ENCODE measurements around the gene PVALB. TPM values are rescaled to one million over a fixed set of nuclear protein-coding genes. Genes with fewer than 3 reads are reported as not detected.

The PVALB gene
- total and polyA plus RNA-seq, 2 of the 4 experiments (the other 2 are of a cell fraction) = not detected

DNA sequence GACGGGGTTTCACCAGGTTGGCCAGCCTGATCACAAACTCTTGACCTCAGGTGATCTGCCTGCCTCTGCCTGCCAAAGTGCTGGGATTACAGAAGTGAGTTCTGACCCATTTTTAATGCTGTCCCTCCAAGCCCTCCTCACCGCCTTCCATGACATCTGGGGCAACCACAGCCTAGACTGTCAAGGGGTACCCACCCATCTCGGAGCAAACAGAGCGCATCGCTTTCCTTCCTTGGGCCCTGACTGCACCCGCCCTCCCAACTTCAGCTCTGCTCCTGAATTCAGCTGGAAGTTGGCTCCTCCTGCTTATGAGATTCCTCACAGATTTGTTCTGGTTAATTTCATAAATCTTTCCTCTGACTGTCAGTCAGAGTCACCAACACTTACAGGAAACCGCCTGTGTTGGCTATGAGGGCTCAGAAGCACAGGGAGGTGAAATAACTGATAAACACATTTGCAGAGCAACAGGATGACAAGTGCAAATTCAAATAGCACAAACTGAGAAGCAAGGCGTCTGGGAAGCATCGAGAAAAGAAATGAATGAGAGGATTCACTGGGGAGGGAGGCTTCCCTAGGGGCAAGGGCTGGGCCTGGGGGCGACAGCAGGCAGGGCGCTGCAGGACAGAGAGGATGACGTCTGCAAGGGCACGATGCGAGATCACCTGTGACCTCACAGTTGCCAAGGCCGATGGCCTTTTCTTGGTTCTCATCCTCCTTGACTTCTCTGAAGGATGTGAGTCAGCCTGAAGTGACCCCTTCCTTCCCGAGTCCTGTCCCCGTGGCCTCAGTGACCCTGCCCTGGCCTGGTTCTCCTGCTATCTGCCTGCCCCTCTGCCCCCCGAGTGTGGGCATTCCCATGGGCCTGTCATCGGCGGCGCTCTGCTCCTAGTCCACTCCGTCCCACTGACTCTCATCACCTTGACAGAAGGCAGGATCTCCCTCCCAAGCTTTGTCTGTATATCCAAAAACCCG lies 47.0 kb downstream of the PVALB start (continued):
- no peak for TF ChIP-seq NFE2L2 (IDR thresholded peaks at IDR 0.05; ENCODE audit: low read depth, low read length)

DNA sequence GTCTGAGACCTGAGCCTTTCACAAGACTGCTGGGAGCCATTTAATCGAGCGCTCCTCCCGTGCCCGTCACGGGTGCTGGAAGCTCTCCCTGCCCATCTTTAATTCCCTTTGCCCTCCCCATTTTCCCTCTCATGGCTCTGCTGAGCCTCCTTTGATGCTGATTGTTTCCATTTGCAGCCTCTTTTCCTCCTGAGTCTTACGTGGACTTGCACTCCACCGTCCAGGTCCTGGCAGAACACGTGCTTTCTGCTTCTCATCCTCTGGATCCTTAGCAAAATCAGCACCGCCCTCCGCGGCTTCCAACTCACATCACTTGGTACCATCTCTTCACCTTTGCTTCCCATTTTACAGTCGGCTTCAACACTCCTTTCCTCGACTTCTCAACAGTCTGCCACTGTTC lies 48.2 kb downstream of the PVALB start:
- H3K14ac ChIP-seq (replicated peaks; ENCODE audit: low read depth, low read length) = no peak overlapping the region
- H4K8ac ChIP-seq (ENCODE audit: low read depth in 2 of 2, low read length in 2 of 2) = no peak overlapping the region
- no peak overlapping the region for H3K56ac ChIP-seq (ENCODE audit: extremely low read depth, insufficient read depth, low read length)
- no peak overlapping the region for H3K18ac ChIP-seq (ENCODE audit: low read depth, low read length)
- no peak for ATAC-seq (ENCODE audit: low read depth)
- H2AFZ ChIP-seq (replicated peaks; ENCODE audit: low read length, poor library complexity) = no peak overlapping the region
- in situ Hi-C loops (cut with MboI; ENCODE audit: low sequenced_read_pairs) = no loop called here
- WGBS, 2 experiments (ENCODE audit: extremely low coverage in 2 of 2, insufficient read length in 1 of 2) = 92% methylated on average over 7 of the region's 13 CpGs; no CpG with 5 or more reads in 1 of the 2 experiments
- no peak overlapping the region for H3K4me3 ChIP-seq (ENCODE audit: insufficient read depth, low read depth, low read length)
- H2AK9ac ChIP-seq (replicated peaks; ENCODE audit: low read depth, low read length, poor library complexity) = no peak overlapping the region
- H2BK120ac ChIP-seq (ENCODE audit: low read depth, low read length) = no peak overlapping the region
- no peak overlapping the region for H2BK20ac ChIP-seq (ENCODE audit: low read depth, low read length)
- no peaks in the 10 kb centered on the region for H4K20me1 ChIP-seq (ENCODE audit: insufficient read depth, low read length)
- ChIA-PET POLR2A (ENCODE audit: unreplicated experiment) (interaction anchor here (1.4 kb wide), 1 partner anchor 7 kb away, joined by 4 read pairs; the partner anchor contains the start of gene IFT27), CTCF (interaction anchor here (0.6 kb wide), 1 partner anchor 87 kb away, joined by 4 read pairs; no protein-coding TSS in a partner anchor)
- no peak overlapping the region for H2AK5ac ChIP-seq (ENCODE audit: low read depth, low read length)
- no peak overlapping the region for H3K23ac ChIP-seq (ENCODE audit: low read depth, low read length)
- no peaks in the 10 kb centered on the region; the same call in 1 of the 2 replicates for H3K9me1 ChIP-seq (ENCODE audit: insufficient read depth, low read length)
- no peak overlapping the region for H2BK15ac ChIP-seq (ENCODE audit: low read depth, low read length)
- H3K27ac ChIP-seq (ENCODE audit: insufficient read depth, low read length) = no peak overlapping the region
- no peaks in the 10 kb centered on the region for H3K27me3 ChIP-seq (ENCODE audit: control insufficient read depth, insufficient read depth, low read length)
- H3K36me3 ChIP-seq (ENCODE audit: control insufficient read depth, insufficient read depth, low read length) = peaks cover 17% of the 10 kb centered on the region
- no peak overlapping the region for H4K91ac ChIP-seq (ENCODE audit: insufficient read depth, low read depth, low read length)
- H3K9me3 ChIP-seq (ENCODE audit: control insufficient read depth, insufficient read depth, low read length) = no peaks in the 10 kb centered on the region
- TF ChIP-seq MXI1 (IDR thresholded peaks at IDR 0.05; ENCODE audit: borderline replicate concordance, low read depth, low read length) = no peak
- TF ChIP-seq, protein P1, sequence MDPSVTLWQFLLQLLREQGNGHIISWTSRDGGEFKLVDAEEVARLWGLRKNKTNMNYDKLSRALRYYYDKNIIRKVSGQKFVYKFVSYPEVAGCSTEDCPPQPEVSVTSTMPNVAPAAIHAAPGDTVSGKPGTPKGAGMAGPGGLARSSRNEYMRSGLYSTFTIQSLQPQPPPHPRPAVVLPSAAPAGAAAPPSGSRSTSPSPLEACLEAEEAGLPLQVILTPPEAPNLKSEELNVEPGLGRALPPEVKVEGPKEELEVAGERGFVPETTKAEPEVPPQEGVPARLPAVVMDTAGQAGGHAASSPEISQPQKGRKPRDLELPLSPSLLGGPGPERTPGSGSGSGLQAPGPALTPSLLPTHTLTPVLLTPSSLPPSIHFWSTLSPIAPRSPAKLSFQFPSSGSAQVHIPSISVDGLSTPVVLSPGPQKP (IDR thresholded peaks at IDR 0.05; ENCODE audit: borderline replicate concordance, low read depth, low read length) = no peak
- no peak for TF ChIP-seq MAFK (IDR thresholded peaks at IDR 0.05; ENCODE audit: low read depth, low read length)
- TF ChIP-seq NFE2L2 (IDR thresholded peaks at IDR 0.05; ENCODE audit: low read depth, low read length) = no peak
- no peak for TF ChIP-seq BHLHE40 (IDR thresholded peaks at IDR 0.05; ENCODE audit: low read depth, low read length)
- TF ChIP-seq FOS (IDR thresholded peaks at IDR 0.05; ENCODE audit: low read depth, low read length) = no peak
- TF ChIP-seq RFX5 (IDR thresholded peaks at IDR 0.05; ENCODE audit: low read depth, low read length) = no peak
- peaks cover under 1 to 4% of the 10 kb centered on the region in 2 experiments; a peak in 1 of 4 replicates for H3K79me1 ChIP-seq (ENCODE audit: low read depth in 1 of 2, low read length in 2 of 2)
- H2BK5ac ChIP-seq (ENCODE audit: low read depth, low read length, poor library complexity, severe bottlenecking) = no peak overlapping the region
- intact Hi-C loops (cut with micrococcal nuclease) = no loop called here
- no peak overlapping the region for H4K5ac ChIP-seq (ENCODE audit: low read depth, low read length)
- peaks cover 5% of the 10 kb centered on the region; the same call in 1 of the 2 replicates for H3K4me1 ChIP-seq (ENCODE audit: control insufficient read depth, insufficient read depth, low read length)
- no peak overlapping the region for H3K4ac ChIP-seq (ENCODE audit: low read depth, low read length)
- BruUV-seq (replicated peaks) = no TSS peak
- no peak for DNase-seq
- H3K4me2 ChIP-seq (ENCODE audit: low read depth, low read length) = no peak overlapping the region
- dilution Hi-C loops (cut with HindIII; ENCODE audit: low sequenced_read_pairs, unreplicated experiment) = no loop called here
- H3K9ac ChIP-seq (ENCODE audit: low read depth, low read length) = no peak overlapping the region
